Dermis lymphatic vessel endothelial cell (primary cell): ENCODE measurements around the gene DDX3Y. TPM values are rescaled to one million over a fixed set of nuclear protein-coding genes. Genes with fewer than 3 reads are reported as not detected.

Source experiments
- total RNA-seq: library from RNA; depleted of rRNA; stranded (reverse); fragments of >200 nt; gene quantifications from 2 replicates; pipeline ENCODE4 v1.2.1, GENCODE V29; 2014

The DDX3Y gene
- total RNA-seq = 109 TPM in 1 of 2 replicates, not detected in the other

GRCh38 chrY:12904618-12905516 is at the start of gene DDX3Y:
Gene DDX3Y, plus strand, starts transcription at chrY:12904868. Its CDS starts 69 bp downstream, at chrY:12904937.

Other genes with a start within 250 kb of the DDX3Y start
- 33.1 TPM in 1 of 2 replicates, not detected in the other for gene USP9Y, start 203.6 kb upstream of the DDX3Y start, total RNA-seq